CD4-positive, alpha-beta T cell treated with Interleukin-2 at 100 ng/mL for 4 hours (primary cell): ENCODE results near the gene HLA-E.
"Not testable (repeated sequence)": the region's sequence is repeated elsewhere in the genome, so short reads cannot be mapped to it uniquely, and the experiment has no call there.

Source experiments
- DNase-seq: peaks from one replicate; pipeline ENCODE4 v3.0.0-alpha.2; 2020; ENCODE audit warnings: low spot score

The HLA-E gene

GRCh38 chr6:30489081-30490025, at the start of gene HLA-E:
HLA-E (plus strand) TSS chr6:30489509; CDS start chr6:30489532, 23 bp downstream.
- DNase-seq = peak; percentile 98

- peak; percentile 25 for DNase-seq
These were observed 48.1 kb upstream of the HLA-E start for GRCh38 chr6:30441171-30441570.

- DNase-seq = no peak
These were observed 45.5 kb upstream of the HLA-E start for GRCh38 chr6:30443657-30444450.

GRCh38 chr6:30444451-30444742, 44.9 kb upstream of the HLA-E start:
- DNase-seq = no peak

GRCh38 chr6:30446259-30446658, 43.0 kb upstream of the HLA-E start:
- no peak for DNase-seq

GRCh38 chr6:30447237-30447636, 42.1 kb upstream of the HLA-E start:
- no peak for DNase-seq

GRCh38 chr6:30450548-30450908, 38.8 kb upstream of the HLA-E start:
- DNase-seq = no peak

- DNase-seq = peak; percentile 68
These were observed 38.1 kb upstream of the HLA-E start for GRCh38 chr6:30450909-30451841.

- no peak for DNase-seq
These were observed 36.4 kb upstream of the HLA-E start for GRCh38 chr6:30452736-30453507.

- DNase-seq = peak; percentile 85
These were observed 35.7 kb upstream of the HLA-E start for GRCh38 chr6:30453508-30454116.

- DNase-seq = no peak
These were observed 30.2 kb upstream of the HLA-E start for GRCh38 chr6:30459145-30459544.

GRCh38 chr6:30461055-30461454, 28.3 kb upstream of the HLA-E start:
- DNase-seq = no peak

GRCh38 chr6:30462482-30462881, 26.8 kb upstream of the HLA-E start:
- DNase-seq = no peak

GRCh38 chr6:30463242-30463641, 26.1 kb upstream of the HLA-E start:
- no peak for DNase-seq

- DNase-seq = peak; percentile 69
These were observed 25.4 kb upstream of the HLA-E start for GRCh38 chr6:30463651-30464618.

- DNase-seq = no peak
These were observed 23.6 kb upstream of the HLA-E start for GRCh38 chr6:30465595-30466306.

GRCh38 chr6:30470968-30471367, 18.3 kb upstream of the HLA-E start:
- no peak for DNase-seq

- not testable (repeated sequence) for DNase-seq
These were observed 14.2 kb upstream of the HLA-E start for GRCh38 chr6:30475116-30475515.

- peak; percentile 59 for DNase-seq
These were observed 8.7 kb upstream of the HLA-E start for GRCh38 chr6:30480536-30481156.
